Measurements from ENCODE around the gene POGK. TPM values are rescaled to one million over a fixed set of nuclear protein-coding genes. Genes with fewer than 3 reads are reported as not detected.

The POGK gene
- total and polyA plus RNA-seq, 9 of the 15 experiments (the other 6 are each of a cell fraction or from before 2014, with no cell fraction given): 6.1 to 44.5 (median 24.3) TPM

- TF ChIP-seq REST (IDR thresholded peaks at IDR 0.05; ENCODE audit: borderline replicate concordance) (peak; percentile 40), REST (CRISPR knock-in tag; IDR thresholded peaks at IDR 0.05; ENCODE audit: low read depth) (0 out of 2 replicates have a peak, but pooled peaks have one; percentile 49), MXD1 (CRISPR knock-in tag; IDR thresholded peaks at IDR 0.05; ENCODE audit: borderline replicate concordance, poor library complexity, severe bottlenecking) (no peak), BHLHE40 (IDR thresholded peaks at IDR 0.05; ENCODE audit: low read length) (peak; percentile 67), ATF6 (CRISPR knock-in tag; IDR thresholded peaks at IDR 0.05) (no peak; the same call in 1 of the 2 replicates), NFYB (IDR thresholded peaks at IDR 0.05; ENCODE audit: extremely low read depth, insufficient read length) (no peak), GABPB2 (CRISPR knock-in tag; conservative IDR thresholded peaks at IDR 0.05) (no peak), TRIM24 (IDR thresholded peaks at IDR 0.05) (no peak), TRIM25 (IDR thresholded peaks at IDR 0.05; ENCODE audit: borderline replicate concordance) (no peak), CBX3 (IDR thresholded peaks at IDR 0.05; ENCODE audit: borderline replicate concordance in 1 of 2, low read length in 2 of 2) (peak in 1 of 2 experiments; percentile 73; a peak in 1 of 3 replicates), TEAD4 (IDR thresholded peaks at IDR 0.05; ENCODE audit: low read length) (0 out of 2 replicates have a peak, but pooled peaks have one; percentile 6), TEAD4 (CRISPR knock-in tag; IDR thresholded peaks at IDR 0.05; ENCODE audit: borderline replicate concordance) (no peak), ZNF785 (CRISPR knock-in tag; IDR thresholded peaks at IDR 0.05) (no peak), MTA2 (IDR thresholded peaks at IDR 0.05; ENCODE audit: low read depth) (no peak), ZNF165 (CRISPR knock-in tag; IDR thresholded peaks at IDR 0.05; ENCODE audit: borderline replicate concordance) (no peak)
Observed at GRCh38 chr1:166838766-166839599, at the start of gene POGK (continued).
